Prostate gland (tissue), 2 donors: ENCODE data around the gene GNGT2. TPM values are rescaled to one million over a fixed set of nuclear protein-coding genes. Genes with fewer than 3 reads are reported as not detected.

Experiments
- DNase-seq: peaks from one replicate; pipeline ENCODE4 v3.0.0-alpha.2; 2019; ENCODE audit warnings: low spot score
- H3K27ac ChIP-seq, 2 donors: fragments of 200-600 bp; sonication (generic); 2 replicates each; pipeline ENCODE4 v1.5.1; 2017 to 2019
- H3K27me3 ChIP-seq: fragments of 200-600 bp; sonication (generic); replicated peaks from 2 replicates; pipeline ENCODE4 v1.5.1; 2019; ENCODE audit not compliant: insufficient read depth
- H3K36me3 ChIP-seq, 2 donors: fragments of 200-600 bp; sonication (generic); 1 replicate in 1 of 2; 2 replicates in 1 of 2; pipeline versions ENCODE4 v1.5.1 to v1.8.1; 2017 to 2019
- H3K4me1 ChIP-seq: fragments of 200-600 bp; sonication (generic); replicated peaks from 2 replicates; pipeline ENCODE4 v1.5.1; 2019
- H3K4me3 ChIP-seq, 2 donors: fragments of 200-600 bp; sonication (generic); 2 replicates each; pipeline ENCODE4 v1.5.1; 2017 to 2019
- H3K9me3 ChIP-seq: fragments of 200-600 bp; sonication (generic); 2 replicates; pipeline ENCODE4 v1.5.1; 2017
- POLR2A ChIP-seq: fragments of 450-650 bp; IDR thresholded peaks from one replicate; pipeline ENCODE4 v1.6.1; 2016; ENCODE audit warnings: antibody characterized with exemption, mild to moderate bottlenecking
- POLR2AphosphoS5 ChIP-seq: sonication (generic); formaldehyde crosslinking; IDR thresholded peaks from one replicate; pipeline ENCODE4 v1.6.1; 2017; ENCODE audit warnings: antibody characterized with exemption
- WGBS: methylation state at CpG from one replicate; pipeline ENCODE4 v1.1.5; 2018; 5-methylcytosine and 5-hydroxymethylcytosine counted together
- intact Hi-C: fragments of 100-400 bp; cut with DNase I; formaldehyde crosslinking; loops from one replicate; pipeline ENCODE4 v1.14.2; 2022
- total RNA-seq, 2 donors: library from RNA; depleted of rRNA; stranded (reverse); fragments of >200 nt; gene quantifications; one replicate each; pipeline ENCODE4 v1.1.0, GENCODE V29; 2016
- TF ChIP-seq, protein P1 (sequence below), 4 experiments: fragments of 200-600 bp in 2 of 4; fragments of 450-650 bp in 2 of 4; sonication (generic) in 2 of 4; IDR thresholded peaks; 1 replicate in 3 of 4; 2 replicates in 1 of 4; pipeline ENCODE4 v1.5.1; 2016 to 2019; ENCODE audit warnings: antibody characterized with exemption in 4 of 4, mild to moderate bottlenecking in 2 of 4, moderate library complexity in 2 of 4

The GNGT2 gene
- total RNA-seq, 2 donors from 2014 or later = 3.1 TPM; not detected in 1

DNA sequence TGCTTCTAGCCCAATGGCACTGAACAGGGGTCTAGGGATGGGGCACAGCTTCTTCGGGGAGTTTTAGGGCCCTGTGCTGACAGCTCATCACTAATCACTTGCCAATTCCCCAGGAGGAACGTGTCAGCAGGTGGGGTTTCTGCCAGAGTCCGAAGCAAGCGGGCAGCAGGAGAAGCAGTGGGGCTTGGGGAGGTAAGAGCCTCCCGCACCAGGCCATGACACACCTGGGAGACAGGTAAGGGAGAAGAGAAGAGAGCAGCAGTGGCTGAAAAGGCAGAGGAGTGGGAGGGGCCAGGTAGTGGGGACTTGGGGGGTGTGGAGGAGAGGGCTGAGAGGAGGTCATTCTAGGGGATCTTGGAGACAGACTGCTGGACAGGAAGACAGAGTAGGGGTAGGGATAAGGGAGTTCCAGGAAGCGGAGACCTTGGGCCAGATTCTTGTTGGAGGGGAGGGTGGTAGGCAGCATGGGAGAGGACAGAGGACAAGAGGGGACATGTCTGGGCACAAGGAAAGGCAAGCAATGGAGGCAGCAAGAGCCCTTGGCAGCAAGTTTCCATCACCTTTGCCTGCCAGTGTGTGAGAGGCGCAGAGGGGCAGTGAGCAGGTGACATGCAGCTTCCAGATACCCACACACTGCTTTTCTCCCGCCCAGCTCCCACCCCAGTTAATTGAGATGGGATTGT is 15.3 kb upstream of the GNGT2 start:
- peaks cover 5% of the 10 kb centered on the region for H3K4me1 ChIP-seq
- DNase-seq = no peak
- H3K4me3 ChIP-seq = no peak overlapping the region
- 79% methylated on average over 8 of the region's 8 CpGs for WGBS
- TF ChIP-seq, protein P1, sequence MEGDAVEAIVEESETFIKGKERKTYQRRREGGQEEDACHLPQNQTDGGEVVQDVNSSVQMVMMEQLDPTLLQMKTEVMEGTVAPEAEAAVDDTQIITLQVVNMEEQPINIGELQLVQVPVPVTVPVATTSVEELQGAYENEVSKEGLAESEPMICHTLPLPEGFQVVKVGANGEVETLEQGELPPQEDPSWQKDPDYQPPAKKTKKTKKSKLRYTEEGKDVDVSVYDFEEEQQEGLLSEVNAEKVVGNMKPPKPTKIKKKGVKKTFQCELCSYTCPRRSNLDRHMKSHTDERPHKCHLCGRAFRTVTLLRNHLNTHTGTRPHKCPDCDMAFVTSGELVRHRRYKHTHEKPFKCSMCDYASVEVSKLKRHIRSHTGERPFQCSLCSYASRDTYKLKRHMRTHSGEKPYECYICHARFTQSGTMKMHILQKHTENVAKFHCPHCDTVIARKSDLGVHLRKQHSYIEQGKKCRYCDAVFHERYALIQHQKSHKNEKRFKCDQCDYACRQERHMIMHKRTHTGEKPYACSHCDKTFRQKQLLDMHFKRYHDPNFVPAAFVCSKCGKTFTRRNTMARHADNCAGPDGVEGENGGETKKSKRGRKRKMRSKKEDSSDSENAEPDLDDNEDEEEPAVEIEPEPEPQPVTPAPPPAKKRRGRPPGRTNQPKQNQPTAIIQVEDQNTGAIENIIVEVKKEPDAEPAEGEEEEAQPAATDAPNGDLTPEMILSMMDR (IDR thresholded peaks at IDR 0.05) = no peak
- TF ChIP-seq POLR2AphosphoS5 = no peak
- TF ChIP-seq POLR2A = no peak
- H3K27me3 ChIP-seq = no peaks in the 10 kb centered on the region
- H3K36me3 ChIP-seq = no peaks in the 10 kb centered on the region
- H3K9me3 ChIP-seq = no peaks in the 10 kb centered on the region
- no peak overlapping the region for H3K27ac ChIP-seq
- intact Hi-C loops = no loop called here

DNA sequence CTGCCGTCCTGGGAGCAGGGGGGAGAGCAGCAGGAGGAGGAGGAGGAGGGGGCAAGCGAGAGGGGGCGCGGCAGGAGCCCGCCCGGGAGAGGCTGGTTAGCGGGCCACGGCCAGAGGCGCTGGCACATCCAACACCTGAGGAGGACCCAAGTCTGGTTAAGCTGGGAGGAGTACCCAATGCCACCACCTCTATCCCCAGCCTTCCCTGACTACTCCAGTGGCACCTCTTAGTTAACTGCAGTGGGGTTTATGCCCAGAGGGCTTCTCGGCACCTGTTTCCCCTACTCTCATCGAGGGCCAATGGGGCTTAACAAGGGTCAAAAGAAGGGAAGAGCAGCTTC is 14.6 kb upstream of the GNGT2 start:
- TF ChIP-seq POLR2A (no peak), POLR2AphosphoS5 (no peak)
- TF ChIP-seq, protein P1 (IDR thresholded peaks at IDR 0.05) = no peak
- Histone ChIP-seq H3K4me1 (peaks cover 3% of the 10 kb centered on the region), H3K9me3 (no peaks in the 10 kb centered on the region), H3K27me3 (peaks cover 1% of the 10 kb centered on the region), H3K27ac (no peak overlapping the region), H3K36me3 (no peaks in the 10 kb centered on the region), H3K4me3 (no peak overlapping the region)
- WGBS = 29% methylated on average over 11 of the region's 11 CpGs
- intact Hi-C loops = no loop called here
- no peak for DNase-seq

DNA sequence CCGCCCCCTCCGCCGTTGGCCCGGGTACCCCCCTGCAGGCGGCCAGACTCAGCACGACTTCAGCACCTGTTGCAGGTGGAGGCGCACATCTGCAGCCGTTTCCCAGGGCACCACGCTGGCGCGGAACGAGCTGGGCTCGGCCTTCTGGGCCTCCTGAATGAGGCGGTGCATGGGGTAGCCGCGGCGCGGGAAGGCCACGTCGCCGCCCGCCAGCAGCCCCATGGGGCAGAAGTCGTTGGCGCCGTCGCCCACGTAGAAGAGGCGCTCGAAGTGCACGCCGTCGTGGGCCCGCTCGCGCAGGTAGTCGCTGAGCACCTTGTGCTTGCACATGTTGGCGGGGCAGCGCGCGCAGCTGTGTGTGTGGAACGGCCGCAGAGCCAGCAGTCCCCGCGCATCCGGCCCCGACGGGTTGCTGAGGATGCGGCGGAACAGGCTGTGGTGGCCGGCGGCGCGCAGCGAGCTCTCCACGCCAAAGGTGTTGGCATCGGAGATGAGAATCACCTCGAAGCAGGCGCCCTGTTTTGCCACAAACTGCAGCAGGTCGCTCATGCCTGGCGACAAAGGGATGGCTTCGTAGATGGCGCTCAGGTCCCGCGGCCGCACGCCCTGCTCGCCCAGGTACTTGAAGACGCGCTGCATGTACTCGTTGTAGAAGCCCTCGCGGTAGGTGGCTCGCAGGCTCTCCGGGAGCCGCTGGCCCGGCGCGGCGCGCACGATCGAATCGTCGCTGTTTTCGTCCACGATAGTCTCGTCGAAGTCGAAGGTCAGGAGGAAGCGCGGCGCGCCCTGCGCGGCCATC is 14.0 kb upstream of the GNGT2 start:
- DNase-seq = peak; percentile 10
- 2% methylated on average over 41 of the region's 95 CpGs for WGBS
- intact Hi-C loops = no loop called here
- Histone ChIP-seq H3K27ac (no peak overlapping the region), H3K9me3 (no peaks in the 10 kb centered on the region), H3K27me3 (peaks cover 2% of the 10 kb centered on the region), H3K4me3 (no peak overlapping the region), H3K4me1 (no peaks in the 10 kb centered on the region), H3K36me3 (no peaks in the 10 kb centered on the region)
- TF ChIP-seq, protein P1 (IDR thresholded peaks at IDR 0.05) = no peak
- TF ChIP-seq POLR2A (no peak), POLR2AphosphoS5 (no peak)

DNA sequence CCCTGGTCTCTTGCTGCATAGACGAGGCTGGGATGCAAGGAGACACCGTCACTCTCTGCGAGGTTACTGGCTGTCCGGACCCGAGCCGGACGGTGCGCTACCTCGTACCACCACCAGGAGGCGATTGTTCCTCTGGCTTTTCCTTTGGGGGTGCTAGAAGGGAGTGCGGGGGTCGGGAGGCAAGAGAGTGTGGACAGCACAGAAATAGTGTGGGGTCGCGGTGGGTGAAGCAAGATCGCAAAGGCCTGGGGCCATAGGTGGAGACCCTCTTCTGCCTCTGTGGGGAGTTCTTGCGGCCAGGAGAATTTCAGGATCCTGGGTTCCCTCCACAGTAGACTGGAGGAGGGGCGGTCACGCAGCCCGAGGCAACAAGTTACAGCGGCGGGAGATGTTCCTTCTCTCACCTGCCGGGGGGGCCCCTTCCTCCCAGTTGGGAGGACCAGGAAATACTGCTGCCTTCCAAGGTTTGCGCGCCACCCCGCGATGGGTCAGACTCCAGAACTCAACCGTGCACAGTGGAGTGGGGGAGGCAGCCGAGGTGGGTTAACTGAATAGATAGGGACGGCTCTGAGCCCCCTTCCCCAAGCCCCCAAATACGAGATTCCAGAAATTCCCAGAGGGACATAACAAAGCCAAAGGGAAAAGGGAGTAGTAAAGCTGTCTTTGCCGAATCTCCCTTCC is 13.3 kb upstream of the GNGT2 start:
- intact Hi-C loops = no loop called here
- 2% methylated on average over 31 of the region's 31 CpGs for WGBS
- H3K27me3 ChIP-seq = peaks cover 2% of the 10 kb centered on the region
- no peak overlapping the region for H3K4me3 ChIP-seq
- peak; percentile 13 for DNase-seq
- no peak overlapping the region for H3K27ac ChIP-seq
- no peaks in the 10 kb centered on the region for H3K9me3 ChIP-seq
- no peaks in the 10 kb centered on the region for H3K36me3 ChIP-seq
- TF ChIP-seq, protein P1 (IDR thresholded peaks at IDR 0.05) = peak; percentile 65 to 74 (median 69)
- TF ChIP-seq POLR2AphosphoS5 (no peak), POLR2A (no peak)
- no peaks in the 10 kb centered on the region for H3K4me1 ChIP-seq
